Limb (tissue), 2 donors: ENCODE measurements around the gene EXT2.

ENCODE experiments used
- DNase-seq, 2 donors: peaks; one replicate each; pipeline ENCODE4 v3.0.0-alpha.2; 2016; ENCODE audit errors: extremely low spot score in 2 of 2

The EXT2 gene

GRCh38 chr11:44241851-44242250 lies 146.4 kb downstream of the EXT2 start:
- peak in 1 of 2 donors; percentile 24 for DNase-seq

GRCh38 chr11:44243086-44243485 lies 147.6 kb downstream of the EXT2 start:
- DNase-seq, result no peak

GRCh38 chr11:44243595-44244343 lies 148.3 kb downstream of the EXT2 start:
- peak in 1 of 2 donors; percentile 26 for DNase-seq

- DNase-seq, result no peak
Measured at GRCh38 chr11:44244639-44245310, 149.3 kb downstream of the EXT2 start.

GRCh38 chr11:44246726-44247125 lies 151.2 kb downstream of the EXT2 start:
- peak in 1 of 2 donors; percentile 39 for DNase-seq

- peak in 1 of 2 donors; percentile 14 for DNase-seq
Measured at GRCh38 chr11:44247508-44247907, 152.0 kb downstream of the EXT2 start.

GRCh38 chr11:44248109-44248508 lies 152.6 kb downstream of the EXT2 start:
- DNase-seq, result no peak

DNA sequence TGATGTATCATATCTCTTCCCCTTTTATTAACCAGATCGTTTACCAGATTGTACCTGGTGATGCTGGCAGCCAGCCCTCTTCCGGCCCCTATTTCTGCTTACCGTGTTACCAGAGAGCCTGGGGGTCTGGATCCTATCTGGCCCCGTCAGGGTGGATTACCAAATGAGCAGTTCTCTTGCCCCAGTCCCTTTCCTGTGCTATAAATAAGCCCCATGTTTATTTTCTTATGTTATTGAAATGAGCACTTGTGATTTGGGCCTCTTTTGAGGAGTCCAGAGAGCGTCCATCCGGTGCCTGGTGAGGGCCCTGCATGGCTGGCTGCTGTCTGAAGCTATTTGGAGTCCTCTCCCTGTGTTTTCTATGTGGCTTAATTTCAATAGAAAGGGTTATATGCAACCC lies 154.9 kb downstream of the EXT2 start:
- DNase-seq, result no peak

- no peak for DNase-seq
Measured at GRCh38 chr11:44252999-44253602, 157.6 kb downstream of the EXT2 start.

DNA sequence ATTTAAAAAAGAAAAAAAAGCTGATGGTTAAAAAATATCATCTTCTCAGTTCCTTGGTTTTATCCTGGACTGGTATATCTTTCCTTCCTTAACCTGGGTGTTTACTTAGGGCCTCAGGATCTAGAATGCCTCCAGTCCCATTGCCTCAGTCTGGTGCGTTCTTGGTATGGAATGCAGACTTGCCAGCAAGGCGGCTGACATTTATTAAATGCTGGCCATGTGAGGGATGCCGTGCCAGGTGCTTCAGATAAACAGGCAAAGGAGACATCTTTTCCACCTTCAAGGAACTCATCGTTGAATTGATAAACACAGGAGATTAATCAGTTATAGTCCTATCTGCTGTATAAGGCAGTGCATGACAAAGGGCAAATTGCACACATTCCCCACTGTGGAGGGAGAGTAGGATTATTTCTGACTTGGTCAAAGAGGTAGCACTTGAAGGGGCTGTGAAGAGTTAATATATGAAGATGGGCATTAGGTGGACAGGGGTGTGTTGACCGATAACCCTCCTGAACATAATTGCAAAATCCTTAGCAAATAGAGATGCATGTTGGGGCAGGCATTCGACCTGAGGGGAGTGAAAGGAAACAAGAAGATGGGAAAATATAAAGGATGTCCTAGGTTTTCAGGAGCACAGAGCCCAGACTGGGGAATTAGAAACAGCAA lies 160.1 kb downstream of the EXT2 start:
- no peak for DNase-seq

GRCh38 chr11:44256673-44257291 lies 161.3 kb downstream of the EXT2 start:
- DNase-seq, result peak in 1 of 2 donors; percentile 27

- peak in 1 of 2 donors; percentile 16 for DNase-seq
Measured at GRCh38 chr11:44257338-44258189, 162.1 kb downstream of the EXT2 start.

- no peak for DNase-seq
Measured at GRCh38 chr11:44258190-44258489, 162.7 kb downstream of the EXT2 start.

GRCh38 chr11:44258839-44259420 lies 163.5 kb downstream of the EXT2 start:
- peak in 1 of 2 donors; percentile 19 for DNase-seq

DNA sequence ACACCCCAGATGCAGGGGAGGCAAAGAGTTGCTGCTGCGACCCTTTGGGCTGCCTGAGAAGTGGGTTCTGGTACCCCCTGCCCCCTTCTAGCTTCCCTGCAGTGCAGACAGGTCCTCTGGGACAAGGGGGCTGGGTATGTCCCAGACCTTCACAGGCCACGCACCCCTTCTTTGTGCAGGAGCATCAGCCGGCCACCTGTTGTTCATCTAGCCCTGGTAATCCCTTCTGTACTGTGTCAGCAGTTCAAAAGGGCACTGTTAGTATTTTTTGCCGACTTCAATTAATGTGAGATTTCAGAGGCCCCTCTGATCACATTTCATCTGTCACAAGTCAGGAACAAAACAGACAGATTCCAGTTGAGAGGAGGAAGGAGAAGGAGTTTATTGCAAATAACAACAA lies 164.6 kb downstream of the EXT2 start:
- peak in 1 of 2 donors; percentile 31 for DNase-seq

DNA sequence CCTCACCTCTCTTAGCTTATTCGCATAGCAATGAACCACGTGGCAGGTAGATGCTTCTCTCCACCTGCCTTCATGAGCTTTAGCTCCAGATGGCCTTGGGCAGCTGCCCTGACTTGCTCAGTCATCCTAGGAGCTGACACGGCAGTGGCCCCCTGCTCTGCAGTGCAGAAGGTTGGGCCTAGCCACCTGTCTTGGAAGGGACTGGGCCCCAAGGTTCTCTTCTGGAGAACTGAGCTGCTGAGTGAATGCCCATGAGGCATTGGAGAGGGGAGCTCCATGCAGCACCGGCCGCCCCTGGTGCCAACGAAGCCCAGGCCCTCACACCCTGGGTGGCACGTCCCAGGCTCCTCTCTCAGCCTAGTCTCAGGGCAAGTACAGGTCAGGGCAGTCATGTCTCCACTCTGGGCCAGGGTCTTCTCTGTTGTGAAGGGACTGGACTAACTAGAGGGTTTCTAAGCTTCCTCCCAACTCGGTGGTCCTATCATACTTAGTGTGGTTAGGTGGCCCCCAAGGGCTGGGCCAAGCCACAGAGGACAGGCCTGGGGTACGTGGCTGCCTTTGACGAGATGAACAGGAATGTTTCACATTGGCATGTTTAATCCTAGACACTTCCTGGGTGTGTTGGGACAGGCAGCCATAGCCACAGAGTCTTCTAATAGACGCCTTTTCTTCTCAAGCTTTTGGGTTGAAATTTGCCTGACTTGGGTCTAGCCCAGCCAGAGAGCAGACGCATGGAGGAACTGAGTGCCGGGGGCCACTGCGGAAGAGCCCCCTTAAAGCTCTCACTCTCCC lies 166.5 kb downstream of the EXT2 start:
- DNase-seq, result peak in 1 of 2 donors; percentile 21

- peak in 1 of 2 donors; percentile 23 for DNase-seq
Measured at GRCh38 chr11:44263738-44264437, 168.4 kb downstream of the EXT2 start.

- DNase-seq, result no peak
Measured at GRCh38 chr11:44264438-44264749, 168.9 kb downstream of the EXT2 start.

DNA sequence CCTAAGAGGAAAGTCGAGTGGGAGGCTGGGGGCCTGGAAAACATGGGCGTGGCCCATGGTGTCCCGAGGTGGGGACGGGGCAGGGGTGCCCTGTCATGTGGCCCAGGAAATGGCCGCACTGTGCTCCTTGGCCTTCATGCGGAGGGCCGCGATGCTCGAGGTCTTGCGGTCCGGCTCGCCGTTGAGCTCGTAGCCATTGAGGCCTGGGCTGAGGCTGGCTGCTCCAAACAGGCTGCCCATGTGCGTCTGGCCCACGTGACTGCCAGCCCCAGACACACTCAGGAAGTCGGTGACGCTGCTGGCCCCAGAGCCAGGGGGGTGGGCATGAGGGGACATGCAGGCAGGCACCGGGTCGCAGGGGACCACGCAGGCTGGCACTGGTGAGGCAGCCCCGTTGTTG lies 169.3 kb downstream of the EXT2 start:
- DNase-seq, result peak in 1 of 2 donors; percentile 19
